ENCODE results near the gene RB1.

- TF ChIP-seq CTCF (IDR thresholded peaks at IDR 0.05) (no peak), POLR2A (IDR thresholded peaks at IDR 0.05) (peak; percentile 75)
These were observed at the start of gene RB1 for GRCh38 chr13:48303359-48304142.
